ENCODE measurements around the gene PROM2.

GRCh38 chr2:95301876-95302641 is 27.8 kb downstream of the PROM2 start:
- no peak for TF ChIP-seq EZH2 (IDR thresholded peaks at IDR 0.05; ENCODE audit: insufficient read depth, low read length)
- no peak for TF ChIP-seq CTCF (IDR thresholded peaks at IDR 0.05; ENCODE audit: insufficient read depth, low read depth, low read length)
